GM10266 (cell line): ENCODE data around the gene EXOSC5.
"Not testable (repeated sequence)": the region's sequence is repeated elsewhere in the genome, so short reads cannot be mapped to it uniquely, and the experiment has no call there.

Experiments
- DNase-seq: peaks from one replicate; pipeline ENCODE4 v3.0.0; 2012; ENCODE audit errors: extremely low spot score
- TF ChIP-seq, protein P1 (sequence below): IDR thresholded peaks from 2 replicates; pipeline ENCODE4 v1.5.1; 2012; ENCODE audit warnings: mild to moderate bottlenecking, low read depth; ENCODE audit not compliant: control insufficient read depth, insufficient read depth; ENCODE audit errors: missing control alignments

The EXOSC5 gene

DNA sequence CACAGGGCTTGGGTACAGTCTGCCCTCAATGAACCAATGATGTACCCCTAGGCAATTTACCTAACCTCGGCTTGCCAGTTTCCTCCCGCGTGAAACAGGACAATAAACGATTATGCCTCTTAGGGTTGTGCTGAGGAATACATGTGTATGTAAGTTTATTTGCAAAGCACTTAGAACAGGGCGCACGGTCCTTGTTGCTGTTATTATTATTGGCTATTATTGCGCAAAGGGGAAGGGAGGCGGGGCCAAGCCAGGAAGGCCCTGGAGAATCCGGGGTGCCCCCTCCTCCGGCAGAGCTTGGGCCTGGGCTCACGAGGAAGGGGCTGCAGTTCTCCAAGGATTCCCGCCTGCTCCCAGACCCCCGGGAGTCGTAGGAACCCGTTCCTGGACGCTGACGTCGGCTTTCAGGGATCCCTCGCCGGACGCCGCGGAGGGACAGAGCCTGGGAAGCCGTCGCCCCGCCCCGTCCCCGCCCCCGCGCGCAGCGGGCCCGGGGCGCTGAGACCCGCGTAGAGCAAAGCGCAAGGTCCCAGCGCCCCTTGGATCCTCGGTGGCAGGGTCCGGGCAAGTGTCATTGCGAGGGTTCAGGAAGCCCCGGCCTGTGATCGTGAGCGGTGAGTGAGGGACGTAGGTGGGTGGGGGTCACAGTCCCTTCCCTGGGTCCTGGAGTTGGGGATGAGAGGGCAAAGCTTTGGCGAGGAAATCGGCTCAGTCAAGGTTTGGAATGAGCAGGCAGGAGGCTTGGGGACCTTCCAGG is 20.7 kb downstream of the EXOSC5 start, which contains the start of gene TMEM91:
TMEM91 (plus strand) TSS at position 293 of the 757 bp plus-strand sequence. CDS start 1,777 bp downstream, outside the sequence.
- DNase-seq = no peak

DNA sequence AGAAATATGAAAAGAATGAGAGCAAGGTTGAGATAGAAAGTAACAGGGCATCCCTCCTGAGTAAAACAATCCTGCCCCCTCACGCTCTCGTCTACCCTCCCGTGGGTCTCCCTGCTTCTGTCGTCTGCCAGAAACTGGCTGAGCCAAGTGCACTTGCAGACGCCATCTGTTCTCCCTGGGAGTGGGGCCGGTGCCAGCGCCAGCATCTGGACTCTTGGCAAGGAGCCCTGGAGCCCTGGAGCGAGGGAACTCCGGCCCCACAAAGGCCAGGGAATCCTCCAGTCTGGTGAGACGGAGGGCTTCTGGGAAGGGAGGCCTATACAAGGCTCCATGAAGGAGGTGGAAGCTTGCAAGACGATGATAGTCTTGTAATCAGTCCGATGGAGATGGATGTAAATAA is 23.2 kb downstream of the EXOSC5 start:
- TF ChIP-seq, protein P1, sequence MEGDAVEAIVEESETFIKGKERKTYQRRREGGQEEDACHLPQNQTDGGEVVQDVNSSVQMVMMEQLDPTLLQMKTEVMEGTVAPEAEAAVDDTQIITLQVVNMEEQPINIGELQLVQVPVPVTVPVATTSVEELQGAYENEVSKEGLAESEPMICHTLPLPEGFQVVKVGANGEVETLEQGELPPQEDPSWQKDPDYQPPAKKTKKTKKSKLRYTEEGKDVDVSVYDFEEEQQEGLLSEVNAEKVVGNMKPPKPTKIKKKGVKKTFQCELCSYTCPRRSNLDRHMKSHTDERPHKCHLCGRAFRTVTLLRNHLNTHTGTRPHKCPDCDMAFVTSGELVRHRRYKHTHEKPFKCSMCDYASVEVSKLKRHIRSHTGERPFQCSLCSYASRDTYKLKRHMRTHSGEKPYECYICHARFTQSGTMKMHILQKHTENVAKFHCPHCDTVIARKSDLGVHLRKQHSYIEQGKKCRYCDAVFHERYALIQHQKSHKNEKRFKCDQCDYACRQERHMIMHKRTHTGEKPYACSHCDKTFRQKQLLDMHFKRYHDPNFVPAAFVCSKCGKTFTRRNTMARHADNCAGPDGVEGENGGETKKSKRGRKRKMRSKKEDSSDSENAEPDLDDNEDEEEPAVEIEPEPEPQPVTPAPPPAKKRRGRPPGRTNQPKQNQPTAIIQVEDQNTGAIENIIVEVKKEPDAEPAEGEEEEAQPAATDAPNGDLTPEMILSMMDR = no peak
- DNase-seq = no peak

More for the DNA sequence above, 20.7 kb downstream of the EXOSC5 start, which contains the start of gene TMEM91:
- TF ChIP-seq, protein P1 = no peak

DNA sequence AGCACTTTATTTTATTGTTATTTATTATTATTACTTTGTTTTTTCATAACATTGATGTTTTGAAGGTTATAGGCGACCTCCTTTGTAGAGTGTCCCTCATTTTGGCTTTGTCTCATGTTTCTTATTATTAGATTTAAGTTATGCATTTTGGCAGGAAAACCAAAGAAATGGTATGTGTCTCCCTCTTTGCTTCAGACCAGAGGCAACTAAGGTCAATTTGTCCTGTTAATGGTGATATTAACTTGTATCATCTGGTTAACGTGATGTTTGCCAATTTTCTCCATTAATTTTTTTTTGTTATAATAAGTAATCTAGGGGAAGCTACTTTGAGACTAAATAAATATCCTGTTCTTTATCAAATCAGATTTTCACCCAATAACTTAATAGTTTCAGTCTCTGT is 24.7 kb downstream of the EXOSC5 start:
- DNase-seq = no peak
- TF ChIP-seq, protein P1 = no peak

DNA sequence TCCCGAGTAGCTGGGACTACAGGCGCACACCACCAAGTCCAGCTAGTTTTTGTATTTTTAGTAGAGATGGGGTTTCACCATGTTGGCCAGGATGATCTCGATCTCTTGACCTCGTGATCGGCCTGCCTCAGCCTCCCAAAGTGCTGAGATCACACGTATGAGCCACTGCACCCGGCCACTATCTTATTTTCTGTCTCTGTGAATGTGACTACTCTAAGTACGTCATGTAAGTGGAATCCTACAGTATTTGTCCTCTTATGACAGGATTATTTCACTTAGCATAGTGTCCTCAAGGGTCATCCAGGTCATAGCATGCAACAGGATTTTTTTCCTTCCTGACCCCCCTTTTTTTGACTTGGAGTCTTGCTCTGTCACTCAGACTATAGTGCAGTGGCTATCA is 25.6 kb downstream of the EXOSC5 start:
- DNase-seq = no peak
- TF ChIP-seq, protein P1 = no peak

DNA sequence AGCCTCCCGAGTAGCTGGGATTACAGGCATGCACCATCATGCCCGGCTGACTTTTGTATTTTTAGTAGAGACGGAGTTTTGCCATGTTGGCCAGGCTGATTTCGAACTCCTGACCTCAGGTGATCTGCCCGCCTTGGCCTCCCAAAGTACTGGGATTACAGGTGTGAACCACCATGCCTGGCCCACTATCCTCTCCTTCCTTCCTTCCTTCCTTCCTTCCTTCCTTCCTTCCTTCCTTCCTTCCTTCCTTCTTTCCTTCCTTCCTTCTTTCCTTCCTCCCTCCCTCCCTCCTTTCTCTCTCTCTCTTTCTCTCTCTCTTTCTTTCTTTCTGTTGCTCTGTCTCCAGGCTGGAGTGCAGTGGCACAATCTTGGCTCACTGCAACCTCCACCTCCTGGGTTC is 26.0 kb downstream of the EXOSC5 start:
- DNase-seq = not testable (repeated sequence)

DNA sequence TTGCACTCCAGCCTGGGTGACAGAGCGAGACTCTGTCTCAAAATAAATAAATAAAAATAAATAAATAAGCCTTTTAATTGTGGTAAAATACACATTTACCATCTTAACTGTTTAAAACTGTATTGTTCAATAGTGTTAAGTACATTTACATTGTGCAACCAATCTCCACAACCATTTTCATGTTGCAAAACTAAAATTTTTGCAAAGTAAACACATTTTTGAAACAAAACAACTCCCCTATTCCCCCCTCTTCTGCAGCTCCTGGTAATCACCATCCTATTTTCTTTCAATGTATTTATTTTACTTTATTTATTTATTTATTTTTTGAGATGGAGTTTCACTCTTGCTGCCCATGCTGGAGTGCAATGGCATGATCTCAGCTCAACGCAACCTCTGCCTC is 27.4 kb downstream of the EXOSC5 start:
- no peak for DNase-seq

GRCh38 chr19:41367848-41368301 is 29.3 kb downstream of the EXOSC5 start:
- TF ChIP-seq, protein P1 = no peak
- no peak for DNase-seq

More for the DNA sequence above, 27.4 kb downstream of the EXOSC5 start:
- TF ChIP-seq, protein P1 = no peak

GRCh38 chr19:41366089-41366488 is 31.1 kb downstream of the EXOSC5 start:
- DNase-seq = no peak
- TF ChIP-seq, protein P1 = peak; percentile 42
